Measurements from ENCODE around the gene PAH.

The PAH gene

DNA sequence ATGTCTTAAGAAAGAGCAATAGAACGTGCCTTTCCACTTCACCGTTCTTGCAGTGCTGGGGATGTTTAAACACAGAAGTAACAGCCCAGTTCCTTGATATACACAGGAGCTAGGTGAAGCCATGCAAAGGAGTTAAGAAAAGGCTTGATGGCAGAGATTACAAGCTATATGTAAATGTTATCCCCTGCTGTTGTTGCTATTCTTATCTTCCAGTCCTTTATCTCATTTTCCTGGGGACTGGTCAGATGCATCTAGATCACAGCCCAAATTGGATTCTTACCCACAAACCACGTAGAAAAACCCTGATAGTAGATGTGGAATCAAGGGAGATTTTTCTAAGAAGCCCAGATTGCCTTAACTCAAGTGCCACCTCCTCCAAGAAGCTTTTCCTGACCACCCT lies 45.9 kb upstream of the PAH start:
- no peak for TF ChIP-seq ESRRG (CRISPR knock-in tag; IDR thresholded peaks at IDR 0.05)
- no peak for TF ChIP-seq RARB (CRISPR knock-in tag; IDR thresholded peaks at IDR 0.05)
- TF ChIP-seq ZNF70 (CRISPR knock-in tag; IDR thresholded peaks at IDR 0.05): no peak
- TF ChIP-seq SNAI2 (CRISPR knock-in tag; IDR thresholded peaks at IDR 0.05): no peak
- TF ChIP-seq, protein P1, sequence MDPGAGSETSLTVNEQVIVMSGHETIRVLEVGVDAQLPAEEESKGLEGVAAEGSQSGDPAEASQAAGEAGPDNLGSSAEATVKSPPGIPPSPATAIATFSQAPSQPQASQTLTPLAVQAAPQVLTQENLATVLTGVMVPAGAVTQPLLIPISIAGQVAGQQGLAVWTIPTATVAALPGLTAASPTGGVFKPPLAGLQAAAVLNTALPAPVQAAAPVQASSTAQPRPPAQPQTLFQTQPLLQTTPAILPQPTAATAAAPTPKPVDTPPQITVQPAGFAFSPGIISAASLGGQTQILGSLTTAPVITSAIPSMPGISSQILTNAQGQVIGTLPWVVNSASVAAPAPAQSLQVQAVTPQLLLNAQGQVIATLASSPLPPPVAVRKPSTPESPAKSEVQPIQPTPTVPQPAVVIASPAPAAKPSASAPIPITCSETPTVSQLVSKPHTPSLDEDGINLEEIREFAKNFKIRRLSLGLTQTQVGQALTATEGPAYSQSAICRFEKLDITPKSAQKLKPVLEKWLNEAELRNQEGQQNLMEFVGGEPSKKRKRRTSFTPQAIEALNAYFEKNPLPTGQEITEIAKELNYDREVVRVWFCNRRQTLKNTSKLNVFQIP (CRISPR knock-in tag; IDR thresholded peaks at IDR 0.05; ENCODE audit: borderline replicate concordance, low read depth): no peak
- TF ChIP-seq ZFP3 (CRISPR knock-in tag; IDR thresholded peaks at IDR 0.05): no peak
- TF ChIP-seq TOX (CRISPR knock-in tag; IDR thresholded peaks at IDR 0.05; ENCODE audit: borderline replicate concordance): no peak
- no peak for TF ChIP-seq TCF4 (CRISPR knock-in tag; IDR thresholded peaks at IDR 0.05; ENCODE audit: borderline replicate concordance)
- no peak for TF ChIP-seq ZNF8 (CRISPR knock-in tag; IDR thresholded peaks at IDR 0.05)
- no peak for TF ChIP-seq BACH2 (CRISPR knock-in tag; IDR thresholded peaks at IDR 0.05; ENCODE audit: borderline replicate concordance)
- TF ChIP-seq CSRNP3 (CRISPR knock-in tag; IDR thresholded peaks at IDR 0.05): no peak
- no peak for TF ChIP-seq ISL1 (CRISPR knock-in tag; IDR thresholded peaks at IDR 0.05)
- TF ChIP-seq PPARA (CRISPR knock-in tag; IDR thresholded peaks at IDR 0.05; ENCODE audit: borderline replicate concordance): no peak
- no peak for TF ChIP-seq CSDC2 (CRISPR knock-in tag; IDR thresholded peaks at IDR 0.05)
- TF ChIP-seq, protein P2, sequence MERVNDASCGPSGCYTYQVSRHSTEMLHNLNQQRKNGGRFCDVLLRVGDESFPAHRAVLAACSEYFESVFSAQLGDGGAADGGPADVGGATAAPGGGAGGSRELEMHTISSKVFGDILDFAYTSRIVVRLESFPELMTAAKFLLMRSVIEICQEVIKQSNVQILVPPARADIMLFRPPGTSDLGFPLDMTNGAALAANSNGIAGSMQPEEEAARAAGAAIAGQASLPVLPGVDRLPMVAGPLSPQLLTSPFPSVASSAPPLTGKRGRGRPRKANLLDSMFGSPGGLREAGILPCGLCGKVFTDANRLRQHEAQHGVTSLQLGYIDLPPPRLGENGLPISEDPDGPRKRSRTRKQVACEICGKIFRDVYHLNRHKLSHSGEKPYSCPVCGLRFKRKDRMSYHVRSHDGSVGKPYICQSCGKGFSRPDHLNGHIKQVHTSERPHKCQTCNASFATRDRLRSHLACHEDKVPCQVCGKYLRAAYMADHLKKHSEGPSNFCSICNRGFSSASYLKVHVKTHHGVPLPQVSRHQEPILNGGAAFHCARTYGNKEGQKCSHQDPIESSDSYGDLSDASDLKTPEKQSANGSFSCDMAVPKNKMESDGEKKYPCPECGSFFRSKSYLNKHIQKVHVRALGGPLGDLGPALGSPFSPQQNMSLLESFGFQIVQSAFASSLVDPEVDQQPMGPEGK (CRISPR knock-in tag; IDR thresholded peaks at IDR 0.05; ENCODE audit: borderline replicate concordance): no peak
- no peak for TF ChIP-seq ARNTL (CRISPR knock-in tag; IDR thresholded peaks at IDR 0.05; ENCODE audit: borderline replicate concordance, low read depth)
- TF ChIP-seq ZC3H10 (CRISPR knock-in tag; IDR thresholded peaks at IDR 0.05): no peak
- no peak for TF ChIP-seq CREB5 (CRISPR knock-in tag; IDR thresholded peaks at IDR 0.05; ENCODE audit: low read depth)
- TF ChIP-seq ZNF565 (CRISPR knock-in tag; conservative IDR thresholded peaks at IDR 0.05; ENCODE audit: low read depth): no peak
- TF ChIP-seq GLIS3 (CRISPR knock-in tag; IDR thresholded peaks at IDR 0.05): no peak
- ATAC-seq: no peak

DNA sequence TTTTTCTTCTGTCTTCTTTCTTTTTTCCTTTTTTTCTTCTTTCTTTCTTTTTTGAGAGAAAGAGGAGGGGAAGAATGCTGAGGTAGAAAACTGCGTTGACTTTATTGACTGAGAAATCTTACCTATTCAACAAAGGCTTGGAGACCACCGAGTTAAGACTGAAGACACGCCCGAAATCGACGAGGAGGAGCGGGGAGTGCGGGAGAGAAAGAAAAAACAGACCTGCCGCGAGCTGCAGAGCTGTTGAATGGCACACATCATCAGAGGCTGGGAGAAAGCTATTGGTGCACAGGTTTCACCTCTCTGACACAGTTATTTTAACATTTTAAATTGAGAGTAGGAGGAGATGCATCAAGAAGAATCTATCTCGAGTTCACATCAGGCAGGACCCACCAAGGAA lies 45.5 kb upstream of the PAH start:
- TF ChIP-seq ZFP30 (CRISPR knock-in tag; IDR thresholded peaks at IDR 0.05): no peak
- no peak for TF ChIP-seq ARNTL (CRISPR knock-in tag; IDR thresholded peaks at IDR 0.05; ENCODE audit: borderline replicate concordance, low read depth)
- TF ChIP-seq, protein P2 (CRISPR knock-in tag; IDR thresholded peaks at IDR 0.05; ENCODE audit: borderline replicate concordance): no peak
- TF ChIP-seq CSRNP3 (CRISPR knock-in tag; IDR thresholded peaks at IDR 0.05): no peak
- TF ChIP-seq RARB (CRISPR knock-in tag; IDR thresholded peaks at IDR 0.05): no peak
- TF ChIP-seq ZC3H10 (CRISPR knock-in tag; IDR thresholded peaks at IDR 0.05): no peak
- no peak for ATAC-seq

DNA sequence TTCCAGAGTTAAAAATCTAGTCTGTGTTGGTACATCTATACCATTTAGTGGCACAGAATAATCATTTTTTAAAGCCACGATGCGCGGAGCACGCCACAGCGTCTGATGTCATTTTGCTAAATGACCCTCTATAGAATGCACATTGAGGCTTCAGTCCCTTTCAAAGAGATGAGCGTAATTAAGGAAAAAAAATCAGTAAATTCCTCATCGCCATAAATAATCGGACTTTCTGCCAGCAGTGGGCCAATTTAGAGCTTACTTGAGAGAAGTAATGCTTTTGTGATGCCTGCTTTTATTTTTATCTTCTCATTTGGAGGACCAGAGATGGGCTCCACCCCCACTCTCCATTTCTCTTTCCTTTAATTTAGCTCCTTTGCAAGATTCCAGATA lies 44.4 kb upstream of the PAH start:
- no peak for ATAC-seq
- TF ChIP-seq OSR1 (CRISPR knock-in tag; IDR thresholded peaks at IDR 0.05) (no peak), GLIS3 (CRISPR knock-in tag; IDR thresholded peaks at IDR 0.05) (no peak), ARNTL (CRISPR knock-in tag; IDR thresholded peaks at IDR 0.05; ENCODE audit: borderline replicate concordance, low read depth) (no peak), CSRNP3 (CRISPR knock-in tag; IDR thresholded peaks at IDR 0.05) (no peak), ZC3H10 (CRISPR knock-in tag; IDR thresholded peaks at IDR 0.05) (no peak), ZFP30 (CRISPR knock-in tag; IDR thresholded peaks at IDR 0.05) (no peak), ZFP3 (CRISPR knock-in tag; IDR thresholded peaks at IDR 0.05) (no peak), TCF4 (CRISPR knock-in tag; IDR thresholded peaks at IDR 0.05; ENCODE audit: borderline replicate concordance) (no peak), ZNF8 (CRISPR knock-in tag; IDR thresholded peaks at IDR 0.05) (no peak), CSDC2 (CRISPR knock-in tag; IDR thresholded peaks at IDR 0.05) (no peak), ISL1 (CRISPR knock-in tag; IDR thresholded peaks at IDR 0.05) (no peak), TOX (CRISPR knock-in tag; IDR thresholded peaks at IDR 0.05; ENCODE audit: borderline replicate concordance) (no peak), ESRRG (CRISPR knock-in tag; IDR thresholded peaks at IDR 0.05) (no peak), PPARA (CRISPR knock-in tag; IDR thresholded peaks at IDR 0.05; ENCODE audit: borderline replicate concordance) (no peak)
- TF ChIP-seq, protein P2 (CRISPR knock-in tag; IDR thresholded peaks at IDR 0.05; ENCODE audit: borderline replicate concordance): no peak
